Umbilical cord (tissue), 2 donors: ENCODE data around the gene ETFA. TPM values are rescaled to one million over a fixed set of nuclear protein-coding genes. Genes with fewer than 3 reads are reported as not detected.
A peak's percentile ranks its signal among the peaks of the same experiment; 100 is the strongest.
"Not testable (repeated sequence)": the region's sequence is repeated elsewhere in the genome, so short reads cannot be mapped to it uniquely, and the experiment has no call there.

ENCODE experiments used
- DNase-seq: peaks from one replicate; pipeline ENCODE4 v3.0.0-alpha.2; 2015; ENCODE audit warnings: low spot score
- total RNA-seq: library from RNA; depleted of rRNA; stranded (reverse); fragments of >200 nt; gene quantifications from one replicate; pipeline ENCODE4 v1.2.3, GENCODE V29; 2014; ENCODE audit warnings: low replicate concordance; ENCODE audit not compliant: insufficient read depth

The ETFA gene
- total RNA-seq, 1 donor from 2014 or later: 64.5 TPM

- DNase-seq: no peak
Observed at GRCh38 chr15:76327191-76328105, 16.2 kb upstream of the ETFA start.

GRCh38 chr15:76325704-76326103 lies 14.4 kb upstream of the ETFA start:
- no peak for DNase-seq

GRCh38 chr15:76324066-76324465 lies 12.8 kb upstream of the ETFA start:
- no peak for DNase-seq

GRCh38 chr15:76321602-76322001 lies 10.3 kb upstream of the ETFA start:
- DNase-seq: no peak

- no peak for DNase-seq
Observed at GRCh38 chr15:76321171-76321570, 9.9 kb upstream of the ETFA start.

GRCh38 chr15:76320012-76320411 lies 8.7 kb upstream of the ETFA start:
- no peak for DNase-seq

GRCh38 chr15:76313731-76314130 lies 2.5 kb upstream of the ETFA start:
- peak; percentile 17 for DNase-seq

GRCh38 chr15:76313175-76313567 lies 1.9 kb upstream of the ETFA start:
- not testable (repeated sequence) for DNase-seq

- no peak for DNase-seq
Observed at GRCh38 chr15:76312540-76313174, 1.4 kb upstream of the ETFA start.

GRCh38 chr15:76310475-76311099 lies 682 bp downstream of the ETFA start:
- peak; percentile 33 for DNase-seq

GRCh38 chr15:76309601-76310330 lies 1.5 kb downstream of the ETFA start:
- DNase-seq: no peak

- DNase-seq: no peak
Observed at GRCh38 chr15:76303909-76304308, 7.4 kb downstream of the ETFA start.

GRCh38 chr15:76299786-76300185 lies 11.5 kb downstream of the ETFA start:
- no peak for DNase-seq

- no peak for DNase-seq
Observed at GRCh38 chr15:76298986-76299385, 12.3 kb downstream of the ETFA start.

GRCh38 chr15:76297951-76298350 lies 13.3 kb downstream of the ETFA start:
- DNase-seq: not testable (repeated sequence)

GRCh38 chr15:76296849-76297248 lies 14.4 kb downstream of the ETFA start:
- no peak for DNase-seq

- not testable (repeated sequence) for DNase-seq
Observed at GRCh38 chr15:76294463-76294862, 16.8 kb downstream of the ETFA start.

- no peak for DNase-seq
Observed at GRCh38 chr15:76293361-76293760, 17.9 kb downstream of the ETFA start.

- DNase-seq: no peak
Observed at GRCh38 chr15:76289582-76289981, 21.7 kb downstream of the ETFA start.

GRCh38 chr15:76286271-76286879 lies 24.9 kb downstream of the ETFA start:
- no peak for DNase-seq

- DNase-seq: no peak
Observed at GRCh38 chr15:76285241-76285825, 25.9 kb downstream of the ETFA start.
